ENCODE results near the gene INA.
"Not testable (repeated sequence)": the region's sequence is repeated elsewhere in the genome, so short reads cannot be mapped to it uniquely, and the experiment has no call there.

Gene INA
- total RNA-seq = 0 reads per million in 4 experiments

DNA sequence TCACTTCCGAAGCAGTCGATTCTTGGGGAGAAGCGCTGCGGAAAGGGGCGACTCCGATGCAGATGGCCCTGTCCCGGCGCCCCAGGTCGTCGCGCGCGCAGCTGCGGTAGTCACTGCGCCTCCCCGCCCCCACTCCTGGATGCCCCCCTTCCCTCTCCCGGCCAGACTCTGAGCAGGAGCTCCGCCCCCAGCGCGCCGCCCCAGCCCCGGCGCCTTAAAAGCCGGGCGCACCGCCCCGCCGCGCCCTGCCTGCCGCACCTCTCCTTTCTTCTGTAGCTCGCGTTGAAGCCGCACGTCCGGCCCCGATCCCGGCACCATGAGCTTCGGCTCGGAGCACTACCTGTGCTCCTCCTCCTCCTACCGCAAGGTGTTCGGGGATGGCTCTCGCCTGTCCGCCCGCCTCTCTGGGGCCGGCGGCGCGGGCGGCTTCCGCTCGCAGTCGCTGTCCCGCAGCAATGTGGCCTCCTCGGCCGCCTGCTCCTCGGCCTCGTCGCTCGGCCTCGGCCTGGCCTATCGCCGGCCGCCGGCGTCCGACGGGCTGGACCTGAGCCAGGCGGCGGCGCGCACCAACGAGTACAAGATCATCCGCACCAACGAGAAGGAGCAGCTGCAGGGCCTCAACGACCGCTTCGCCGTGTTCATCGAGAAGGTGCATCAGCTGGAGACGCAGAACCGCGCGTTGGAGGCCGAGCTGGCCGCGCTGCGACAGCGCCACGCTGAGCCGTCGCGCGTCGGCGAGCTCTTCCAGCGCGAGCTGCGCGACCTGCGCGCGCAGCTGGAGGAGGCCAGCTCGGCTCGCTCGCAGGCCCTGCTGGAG, at the start of gene INA:
Gene INA, plus strand, starts transcription at position 243 of the 817 bp plus-strand sequence. Its CDS starts 74 bp downstream, at position 317.
- no peak for DNase-seq

DNA sequence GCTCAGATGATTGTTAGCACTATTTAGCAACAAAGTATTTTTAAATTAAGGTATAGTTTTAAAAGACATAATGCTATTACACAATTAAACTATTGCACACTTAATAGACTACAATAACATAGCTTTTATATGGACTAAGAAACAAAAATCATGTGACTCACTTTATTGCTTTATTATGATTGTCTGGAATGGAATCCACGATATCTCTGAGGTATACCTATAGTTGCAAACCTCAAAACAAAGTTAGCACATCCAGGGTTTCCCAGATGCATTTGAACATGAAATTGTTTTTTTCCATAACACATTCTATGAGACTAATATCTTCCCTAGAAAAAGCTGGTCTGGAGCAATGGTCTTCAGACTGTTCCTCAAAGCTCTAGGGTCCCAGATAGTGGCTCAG, 49.5 kb upstream of the INA start:
- DNase-seq = no peak

DNA sequence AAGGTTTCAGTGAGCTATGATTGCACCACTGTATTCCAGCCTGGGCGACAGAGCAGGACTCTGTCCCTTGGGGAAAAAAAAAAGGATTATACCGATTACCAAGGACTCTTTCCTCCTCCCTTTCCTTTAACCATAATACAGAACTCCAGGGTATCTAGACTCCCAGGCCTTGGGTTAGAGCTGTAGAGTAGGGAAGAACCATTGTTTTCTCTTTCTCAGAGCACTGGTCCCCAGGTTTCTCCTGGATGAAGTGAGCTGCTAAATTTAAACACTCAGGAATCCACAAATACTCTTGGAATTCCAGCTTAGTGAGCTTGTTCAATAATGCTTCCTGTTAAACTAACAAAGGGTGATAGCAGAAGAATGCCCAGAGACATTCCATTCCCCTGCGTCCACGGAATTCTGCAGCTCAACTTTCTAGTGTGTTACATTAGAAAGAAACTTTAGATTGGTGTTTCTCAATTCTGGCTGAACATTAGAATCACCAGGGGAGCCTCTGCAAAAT, 45.8 kb upstream of the INA start:
- no peak for DNase-seq

DNA sequence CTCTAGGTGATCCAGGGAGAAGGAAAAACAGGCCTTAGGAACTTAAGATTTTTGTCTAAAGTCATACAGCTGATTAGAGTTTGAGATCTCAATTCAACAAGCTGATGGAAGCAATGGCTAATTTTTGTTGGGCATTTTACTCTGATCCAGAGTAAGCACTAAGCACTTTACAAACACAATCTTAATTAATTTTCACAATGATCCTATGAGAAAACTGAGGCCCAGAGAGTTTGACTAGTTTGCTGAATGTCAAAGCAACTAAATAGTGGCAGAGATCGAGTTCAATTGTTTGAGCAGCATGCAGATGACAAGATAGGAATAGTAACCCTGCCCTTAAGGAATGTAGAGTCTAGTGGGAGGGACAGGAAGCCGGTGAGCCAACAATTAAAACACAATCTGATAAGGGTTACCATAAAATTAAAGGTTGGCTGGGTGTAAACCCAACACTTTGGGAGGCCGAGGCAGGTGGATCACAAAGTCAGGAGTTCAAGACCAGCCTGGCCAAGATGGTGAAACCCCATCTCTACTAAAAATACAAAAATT, 44.7 kb upstream of the INA start:
- DNase-seq = no peak

DNA sequence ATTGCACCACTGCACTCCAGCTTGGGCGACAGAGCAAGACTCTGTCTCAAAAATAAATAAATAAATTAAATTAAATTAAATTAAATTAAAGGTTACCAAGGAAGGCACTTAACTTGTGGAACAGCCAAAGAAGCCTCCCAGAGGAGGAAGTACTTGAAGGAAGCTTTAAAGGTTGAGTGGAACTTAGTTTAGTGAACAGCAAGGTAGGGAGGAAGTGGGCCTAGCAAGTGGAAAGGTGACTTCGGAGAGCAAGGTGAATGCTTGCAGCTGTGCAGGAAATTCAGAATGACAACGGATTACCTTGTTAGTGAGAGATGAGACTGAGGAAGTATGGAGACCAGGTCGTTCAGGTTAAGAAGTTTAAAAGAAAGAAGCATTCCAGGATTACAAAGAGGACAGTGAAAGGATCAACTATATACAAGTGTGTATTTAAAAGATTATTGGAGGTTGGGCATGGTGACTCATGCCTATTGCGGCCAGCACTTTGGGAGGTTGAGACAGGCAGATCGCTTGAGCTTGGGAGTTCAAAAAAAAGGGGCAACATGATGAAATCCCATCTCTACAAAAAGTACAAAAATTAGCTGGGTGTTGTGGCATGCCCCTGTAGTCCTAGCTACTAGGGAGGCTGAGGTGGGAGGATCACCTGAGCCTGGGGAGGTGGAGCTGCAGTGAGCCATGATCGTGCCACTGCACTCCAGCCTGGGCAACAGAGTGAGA, 44.0 kb upstream of the INA start:
- DNase-seq = no peak

DNA sequence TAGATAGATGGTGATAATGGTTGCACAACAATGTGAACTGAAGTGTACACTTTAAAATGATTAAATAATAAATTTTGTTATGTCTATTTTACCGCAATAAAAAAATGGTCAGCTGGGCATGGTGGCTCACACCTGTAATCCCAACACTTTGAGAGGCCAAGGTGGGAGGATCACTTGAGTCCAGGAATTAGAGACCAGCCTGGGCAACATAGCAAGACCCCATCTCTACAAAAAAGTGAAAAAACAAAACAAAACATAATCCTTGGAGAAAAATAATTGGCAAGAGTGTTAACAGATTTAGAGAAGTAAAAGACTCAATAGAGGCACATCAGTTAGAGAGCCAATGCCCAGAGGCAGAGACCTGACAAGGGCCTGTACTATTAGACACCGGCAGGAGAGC, 41.2 kb upstream of the INA start:
- DNase-seq = no peak

DNA sequence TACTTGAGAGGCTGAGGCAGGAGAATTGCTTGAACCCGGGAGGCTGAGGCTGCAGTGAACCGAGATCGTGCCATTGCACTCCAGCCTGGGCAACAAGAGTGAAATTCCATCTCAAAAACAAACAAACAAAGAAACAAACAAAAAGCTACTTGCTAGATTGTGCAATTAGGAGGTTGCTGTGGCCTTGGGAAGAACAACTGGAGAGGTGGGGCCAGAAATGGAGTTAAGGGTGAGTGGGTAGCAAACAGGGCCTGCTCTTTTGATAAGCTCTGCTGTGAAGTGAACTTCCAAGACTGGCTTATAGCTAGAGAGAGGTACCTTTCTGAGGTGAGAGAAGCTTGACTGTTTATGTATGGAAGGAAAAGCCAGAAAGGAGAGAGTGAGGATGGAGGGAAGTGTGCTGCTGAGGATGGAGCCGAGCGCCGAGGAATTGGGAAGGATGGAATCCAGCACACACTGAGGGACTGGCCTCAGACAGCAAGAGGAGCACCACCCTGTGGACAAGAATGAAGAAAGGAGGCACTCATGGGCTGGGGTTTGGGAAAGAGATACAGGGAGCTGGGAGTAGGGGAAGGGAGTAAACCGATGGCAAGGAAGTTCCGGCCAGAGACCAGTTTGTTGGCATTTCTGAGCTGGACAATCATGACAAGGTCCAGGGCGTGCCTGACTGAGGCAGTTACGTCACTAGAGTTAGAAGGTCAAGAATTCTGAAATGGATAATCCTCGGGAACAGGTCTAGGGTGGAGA, 38.3 kb upstream of the INA start:
- no peak for DNase-seq

DNA sequence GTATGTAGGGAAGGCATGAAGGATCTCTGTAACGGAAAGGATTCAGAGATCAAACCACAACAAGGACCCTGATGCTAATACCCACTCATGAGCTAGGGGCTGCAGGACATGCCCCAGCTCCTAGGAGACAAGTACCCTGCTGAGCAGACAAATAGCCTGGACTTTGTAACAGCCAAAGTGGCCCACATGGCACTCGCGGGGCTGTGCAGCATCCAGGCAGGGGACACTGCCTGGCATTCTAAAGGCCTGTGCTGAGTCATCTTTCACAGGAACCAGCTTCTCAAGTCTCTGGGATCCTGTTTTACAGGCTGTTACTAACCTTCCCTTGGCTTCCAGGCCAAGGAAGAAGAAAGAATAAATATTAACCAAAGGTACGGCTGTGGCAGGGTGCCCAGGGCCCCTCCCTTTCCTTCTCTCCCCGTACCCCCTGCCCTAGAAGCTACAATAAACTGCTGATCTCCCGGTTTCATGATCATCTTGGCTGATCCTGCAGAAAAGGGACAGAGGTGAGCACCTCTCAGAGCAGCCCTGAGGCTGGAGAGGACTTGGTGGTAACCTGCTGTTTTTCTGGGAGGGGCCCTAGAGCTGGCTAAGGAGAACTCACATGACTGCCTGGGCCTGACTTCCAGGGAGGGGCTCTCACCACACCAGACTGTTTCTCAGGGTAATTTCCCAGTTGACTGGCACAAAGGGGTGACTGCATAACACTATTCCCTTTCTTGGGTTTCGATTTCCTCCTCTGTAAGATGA, 35.5 kb upstream of the INA start:
- no peak for DNase-seq

DNA sequence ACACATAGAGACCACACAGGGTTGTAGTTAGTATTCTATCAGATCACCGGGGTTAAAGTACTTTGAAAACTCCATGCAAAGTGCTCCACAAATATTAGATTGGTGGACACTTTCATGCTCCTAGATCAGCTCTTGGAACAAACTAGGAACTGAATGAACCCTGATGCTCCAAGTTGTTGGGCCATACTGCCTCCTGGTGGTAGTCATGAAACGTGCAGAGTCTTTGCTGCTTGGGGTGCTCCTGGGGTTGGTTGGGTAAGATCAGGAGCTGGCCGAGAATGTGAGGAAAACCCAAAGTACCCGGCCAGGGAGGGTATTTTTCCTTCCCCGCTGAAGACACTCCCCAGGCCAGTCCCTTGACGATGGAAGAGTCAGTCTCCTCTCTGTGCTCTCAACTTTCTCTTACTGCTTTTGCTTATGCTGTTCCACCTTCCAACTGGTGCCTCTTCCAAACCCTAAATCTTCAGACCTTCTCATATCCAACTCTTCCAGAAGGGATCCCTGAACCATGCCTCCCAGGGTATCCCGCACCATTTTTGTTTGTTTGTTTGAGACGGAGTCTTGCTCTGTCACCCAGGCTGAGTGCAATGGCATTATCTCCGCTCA, 32.2 kb upstream of the INA start:
- peak; percentile 39 for DNase-seq

DNA sequence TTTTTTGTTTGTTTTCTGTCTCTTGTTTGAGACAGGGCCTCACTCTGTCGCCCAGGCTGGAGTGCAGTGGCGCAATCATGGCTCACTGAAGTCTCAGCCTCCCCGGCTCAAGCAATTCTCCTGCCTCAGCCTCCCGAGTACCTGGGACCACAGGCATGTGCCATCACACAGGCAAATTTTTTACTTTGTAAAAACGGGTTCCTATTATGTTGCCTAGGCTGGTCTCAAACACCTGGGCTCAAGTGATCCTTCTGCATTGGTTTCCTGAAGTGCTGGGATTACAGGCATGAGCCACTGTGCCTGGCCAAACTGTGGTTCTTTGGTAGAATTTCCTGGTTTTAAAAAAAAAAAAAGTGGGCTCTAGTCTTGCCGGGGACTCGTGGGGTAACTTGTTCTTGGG, 31.4 kb upstream of the INA start, which contains the start of gene RPEL1:
Gene RPEL1, plus strand, starts transcription at position 301 of the 400 bp plus-strand sequence. CDS start 110 bp downstream, outside the sequence.
- not testable (repeated sequence) for DNase-seq

DNA sequence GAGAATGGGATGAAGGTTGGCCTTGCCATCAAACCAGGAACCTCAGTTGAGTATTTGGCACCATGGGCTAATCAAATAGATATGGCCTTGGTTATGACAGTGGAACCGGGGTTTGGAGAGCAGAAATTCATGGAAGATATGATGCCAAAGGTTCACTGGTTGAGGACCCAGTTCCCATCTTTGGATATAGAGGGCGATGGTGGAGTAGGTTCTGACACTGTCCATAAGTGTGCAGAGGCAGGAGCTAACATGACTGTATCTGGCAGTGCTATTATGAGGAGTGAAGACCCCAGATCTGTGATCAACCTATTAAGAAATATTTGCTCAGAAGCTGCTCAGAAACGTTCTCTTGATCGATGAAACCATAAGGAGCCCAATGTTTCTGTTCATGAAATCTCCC, 30.6 kb upstream of the INA start:
- no peak for DNase-seq

DNA sequence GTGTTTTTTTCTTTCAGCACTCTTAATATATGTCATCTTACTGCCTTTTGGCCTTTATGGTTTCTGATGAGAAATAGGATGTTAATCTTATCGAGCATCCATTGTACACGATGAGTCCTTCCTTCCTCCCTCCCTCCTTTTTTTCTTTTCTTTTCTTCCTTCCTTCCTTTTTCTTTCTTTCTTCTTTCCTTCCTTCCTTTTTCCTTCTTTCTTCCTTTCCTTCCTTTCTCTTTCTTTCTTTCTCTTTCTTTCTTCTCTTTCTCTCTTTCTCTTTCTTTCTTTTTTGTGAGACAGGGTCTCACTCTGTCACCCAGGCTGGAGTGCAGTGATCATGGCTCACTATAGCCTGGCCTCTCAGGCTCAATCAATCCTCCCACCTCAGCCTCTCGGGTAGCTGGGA, 22.8 kb upstream of the INA start:
- DNase-seq = no peak

DNA sequence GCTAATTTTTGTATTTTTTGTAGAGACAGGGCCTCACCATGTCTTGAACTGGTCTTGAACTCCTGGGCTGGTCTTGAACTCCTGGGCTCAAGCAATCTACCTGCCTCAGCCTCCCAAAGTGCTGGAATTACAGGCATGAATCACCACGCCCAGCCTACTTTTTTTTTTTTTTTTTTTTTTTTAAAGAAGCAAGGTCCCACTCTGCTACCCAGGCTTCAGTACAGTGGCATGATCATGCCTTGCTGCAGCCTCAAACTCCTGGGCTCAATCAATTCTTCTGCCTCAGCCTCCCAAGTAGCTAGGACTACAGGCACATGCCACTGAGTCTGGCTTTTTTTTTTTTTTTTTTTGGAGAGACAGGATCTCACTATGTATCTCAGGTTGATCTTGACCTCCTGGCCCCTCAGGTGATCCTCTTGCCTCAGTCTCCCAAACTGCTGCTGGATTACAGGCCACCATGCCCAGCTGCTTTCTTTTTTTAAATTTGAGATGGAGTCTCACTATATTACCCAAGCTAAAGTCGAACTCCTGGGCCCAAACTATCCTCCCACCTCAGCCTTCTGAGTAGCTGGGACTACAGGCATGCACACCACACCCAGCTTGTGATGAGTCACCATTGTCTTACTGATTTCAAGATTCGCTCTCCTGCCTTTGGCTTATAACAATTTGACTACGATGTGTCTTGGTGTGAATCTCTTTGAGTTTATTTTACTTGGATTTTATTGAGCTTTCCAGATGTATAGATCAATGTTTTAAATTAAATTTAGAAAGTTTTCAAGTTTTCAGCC, 22.2 kb upstream of the INA start:
- DNase-seq = no peak

DNA sequence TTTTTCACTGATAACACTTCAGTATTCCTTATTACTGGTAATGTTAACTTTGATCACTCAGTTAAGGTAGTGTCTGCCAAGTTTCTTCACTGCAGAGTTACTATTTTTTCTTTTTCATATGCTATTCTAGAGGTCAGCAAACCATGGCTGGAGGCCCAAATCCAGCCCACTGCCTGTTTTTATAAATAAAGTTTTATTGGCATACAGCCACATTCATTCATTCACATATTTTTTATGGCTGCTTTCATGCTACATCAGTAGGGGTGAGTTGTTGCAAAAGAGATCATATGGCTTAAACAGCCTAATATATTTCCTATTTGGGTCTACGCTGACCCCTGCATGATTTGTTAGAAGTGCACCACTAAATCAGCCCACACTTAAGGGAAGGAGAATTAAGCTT, 20.3 kb upstream of the INA start:
- DNase-seq = no peak

DNA sequence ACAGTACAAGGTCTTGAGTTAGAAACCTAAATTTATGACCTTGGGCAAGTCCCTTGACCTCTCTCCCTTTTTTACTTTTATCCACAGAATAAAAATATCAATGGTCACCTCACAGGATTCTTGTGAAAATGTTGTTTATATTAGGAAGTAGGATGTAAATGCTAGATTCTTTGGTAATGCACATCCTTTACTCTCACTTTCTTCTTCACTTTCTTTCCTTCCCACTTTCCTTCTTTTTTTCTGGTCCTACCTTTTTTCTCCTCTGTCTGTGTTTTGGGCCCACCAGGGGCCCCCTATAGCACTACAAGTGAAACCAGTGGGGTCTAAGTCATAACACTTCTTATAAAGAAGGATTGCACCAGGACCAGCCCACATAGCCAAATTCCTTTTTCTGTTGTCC, 19.1 kb upstream of the INA start:
- no peak for DNase-seq

DNA sequence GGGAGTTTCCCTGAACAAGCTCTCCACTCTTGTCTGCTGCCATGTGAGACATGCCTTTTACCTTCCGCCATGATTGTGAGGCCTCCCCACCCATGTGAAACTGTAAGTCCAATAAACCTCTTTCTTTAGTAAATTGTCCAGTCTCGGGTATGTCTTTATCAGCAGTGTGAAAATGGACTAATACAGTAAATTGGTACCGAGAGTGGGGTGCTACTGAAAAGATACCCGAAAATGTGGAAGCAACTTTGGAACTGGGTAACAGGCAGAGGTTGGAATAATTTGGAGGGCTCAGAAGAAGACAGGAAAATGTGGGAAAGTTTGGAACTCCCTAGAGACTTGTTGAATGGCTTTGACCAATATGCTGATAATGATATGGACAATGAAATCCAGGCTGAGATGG, 18.0 kb upstream of the INA start:
- not testable (repeated sequence) for DNase-seq

DNA sequence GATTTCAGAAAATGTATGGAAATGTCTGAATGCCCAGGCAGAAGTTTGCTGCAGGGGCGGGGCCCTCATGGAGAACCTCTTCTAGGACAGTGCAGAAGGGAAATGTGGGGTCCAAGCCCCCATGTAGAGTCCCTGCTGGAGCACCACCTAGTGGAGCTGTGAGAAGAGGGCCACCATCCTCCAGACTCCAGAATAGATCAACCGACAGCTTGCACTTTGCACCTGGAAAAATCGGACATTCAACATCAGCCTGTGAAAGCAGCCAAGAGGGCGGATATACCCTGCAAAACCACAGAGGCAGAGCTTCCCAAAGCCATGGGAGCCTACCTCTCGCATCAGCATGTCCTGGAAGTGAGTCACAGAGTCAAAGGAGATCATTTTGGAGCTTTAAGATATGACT, 16.9 kb upstream of the INA start:
- no peak for DNase-seq

DNA sequence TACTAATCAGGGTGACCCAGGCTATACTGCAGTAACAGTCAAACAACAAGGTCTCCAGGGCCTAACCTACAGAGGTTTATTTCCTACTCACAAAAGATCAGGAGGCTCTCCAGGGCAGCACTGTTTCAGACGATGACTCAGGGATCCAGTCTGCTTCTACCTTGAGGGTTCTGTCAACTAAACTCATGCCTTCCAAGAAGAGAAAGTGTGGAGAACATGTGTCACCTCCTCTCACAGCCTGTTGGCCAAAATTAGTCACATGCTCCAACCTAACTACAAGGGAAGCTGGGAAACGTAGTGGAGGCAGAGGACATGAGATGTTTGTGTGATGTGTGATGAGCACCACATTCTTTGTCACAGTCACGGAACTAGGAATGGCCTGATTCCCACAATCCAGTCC, 14.7 kb upstream of the INA start:
- no peak for DNase-seq

DNA sequence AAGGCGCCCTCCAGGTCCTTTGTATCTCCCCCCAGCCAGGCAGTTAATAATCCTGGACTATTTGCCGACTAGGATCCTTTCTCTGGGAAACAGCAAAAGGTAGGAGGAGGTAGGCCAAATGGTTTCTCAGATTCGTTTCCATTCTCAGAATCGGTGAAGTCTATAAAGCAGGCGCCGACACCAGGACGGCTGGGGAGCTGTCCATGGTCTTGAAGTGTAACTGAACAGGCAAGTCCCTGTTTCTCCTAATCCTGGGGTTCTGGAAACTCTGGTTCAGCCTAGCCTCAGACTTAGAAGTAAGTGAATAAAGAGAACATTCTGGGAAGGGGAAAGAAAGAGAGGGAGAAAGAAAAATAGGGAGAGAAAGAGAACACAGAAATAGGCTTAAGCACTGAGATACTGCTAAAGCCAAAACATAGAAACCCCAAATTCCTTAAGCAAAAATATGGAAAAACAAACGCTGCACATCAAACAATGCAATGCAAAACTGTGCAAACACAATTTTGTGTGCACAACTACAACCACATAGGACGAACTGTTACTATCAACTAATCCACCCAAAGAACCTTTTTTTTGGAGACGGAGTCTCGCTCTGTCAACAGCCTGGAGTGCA, 11.1 kb upstream of the INA start:
- no peak for DNase-seq

DNA sequence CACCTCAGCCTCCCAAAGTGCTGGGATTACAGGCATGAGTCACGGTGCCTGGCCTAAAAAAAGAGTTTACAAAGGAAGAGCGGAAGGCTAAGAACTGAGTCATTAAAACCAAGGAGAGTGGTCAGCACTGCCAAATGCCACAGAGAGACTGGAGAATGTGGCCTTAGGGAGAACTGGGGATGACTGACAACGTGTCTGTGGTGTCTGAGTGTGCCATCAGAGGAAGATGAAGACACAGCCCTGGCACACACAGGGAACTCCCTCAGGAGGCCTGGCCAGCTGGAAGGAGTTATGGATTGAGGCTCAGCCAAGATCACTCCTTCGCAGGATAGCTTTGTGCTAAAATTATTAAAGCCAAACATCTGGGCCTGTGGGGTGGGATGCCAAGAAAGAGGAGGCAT, 3.9 kb upstream of the INA start:
- DNase-seq = no peak
